ENCODE results near the gene TLL2.

The TLL2 gene

DNA sequence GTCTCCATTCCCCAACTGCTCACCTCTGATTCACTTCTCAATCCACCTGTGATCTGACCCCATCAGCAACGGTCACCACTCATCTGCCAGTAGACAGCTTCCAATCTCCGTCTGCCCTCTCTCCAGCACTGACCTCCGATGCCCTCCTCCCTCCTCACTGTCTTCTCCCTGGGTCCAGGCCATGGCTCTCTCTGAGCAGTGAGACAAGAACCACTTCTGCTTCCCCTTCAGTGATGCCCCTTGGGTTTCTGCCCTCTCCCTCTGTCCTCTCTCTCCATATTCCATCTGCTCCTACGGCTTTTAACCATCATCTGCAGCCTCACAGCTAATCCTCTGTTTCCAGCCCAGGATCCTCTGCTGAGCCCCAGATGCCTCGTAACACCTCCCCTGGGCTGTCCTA lies 99.4 kb downstream of the TLL2 start:
- no peak for DNase-seq (ENCODE audit: low read depth)
- TF ChIP-seq, protein P1, sequence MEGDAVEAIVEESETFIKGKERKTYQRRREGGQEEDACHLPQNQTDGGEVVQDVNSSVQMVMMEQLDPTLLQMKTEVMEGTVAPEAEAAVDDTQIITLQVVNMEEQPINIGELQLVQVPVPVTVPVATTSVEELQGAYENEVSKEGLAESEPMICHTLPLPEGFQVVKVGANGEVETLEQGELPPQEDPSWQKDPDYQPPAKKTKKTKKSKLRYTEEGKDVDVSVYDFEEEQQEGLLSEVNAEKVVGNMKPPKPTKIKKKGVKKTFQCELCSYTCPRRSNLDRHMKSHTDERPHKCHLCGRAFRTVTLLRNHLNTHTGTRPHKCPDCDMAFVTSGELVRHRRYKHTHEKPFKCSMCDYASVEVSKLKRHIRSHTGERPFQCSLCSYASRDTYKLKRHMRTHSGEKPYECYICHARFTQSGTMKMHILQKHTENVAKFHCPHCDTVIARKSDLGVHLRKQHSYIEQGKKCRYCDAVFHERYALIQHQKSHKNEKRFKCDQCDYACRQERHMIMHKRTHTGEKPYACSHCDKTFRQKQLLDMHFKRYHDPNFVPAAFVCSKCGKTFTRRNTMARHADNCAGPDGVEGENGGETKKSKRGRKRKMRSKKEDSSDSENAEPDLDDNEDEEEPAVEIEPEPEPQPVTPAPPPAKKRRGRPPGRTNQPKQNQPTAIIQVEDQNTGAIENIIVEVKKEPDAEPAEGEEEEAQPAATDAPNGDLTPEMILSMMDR (IDR thresholded peaks at IDR 0.05; ENCODE audit: control insufficient read depth, insufficient read depth, low read depth, low read length, missing control alignments) = no peak
- no peak overlapping the region for H3K4me3 ChIP-seq (ENCODE audit: control insufficient read depth, low read depth, low read length)

DNA sequence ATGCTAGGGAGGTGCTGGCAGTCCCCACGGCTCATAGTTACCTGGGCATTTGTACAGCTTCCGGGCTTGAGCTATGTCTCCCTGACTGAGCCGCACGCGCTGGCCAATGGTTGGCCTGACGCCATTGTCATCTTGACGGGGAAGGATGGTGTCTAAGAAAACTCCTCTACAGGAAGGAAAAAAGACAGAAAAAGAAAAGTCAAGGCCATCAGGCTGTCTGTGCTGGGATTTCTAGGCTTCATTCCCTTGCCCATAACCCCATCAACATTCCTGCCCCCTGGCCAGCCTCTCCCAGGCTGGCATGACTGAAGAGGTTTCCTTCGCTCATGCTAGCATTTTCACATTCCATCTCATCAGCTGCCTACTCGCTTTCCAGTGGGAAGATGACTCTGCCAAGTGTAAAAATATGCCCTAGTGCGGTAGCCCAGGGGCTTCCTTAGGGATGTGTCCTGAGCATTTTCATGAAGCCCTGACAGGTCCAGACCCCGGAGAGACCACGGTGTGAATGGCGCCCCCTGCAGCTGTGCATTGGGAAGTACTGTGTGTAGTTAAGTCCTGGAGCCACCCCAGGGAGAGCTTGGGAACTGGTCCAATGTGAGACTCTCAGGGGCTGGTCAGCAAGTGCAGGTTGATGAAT lies 100.5 kb downstream of the TLL2 start:
- DNase-seq (ENCODE audit: low read depth) = no peak
- TF ChIP-seq, protein P1 (IDR thresholded peaks at IDR 0.05; ENCODE audit: control insufficient read depth, insufficient read depth, low read depth, low read length, missing control alignments) = peak; percentile 21

DNA sequence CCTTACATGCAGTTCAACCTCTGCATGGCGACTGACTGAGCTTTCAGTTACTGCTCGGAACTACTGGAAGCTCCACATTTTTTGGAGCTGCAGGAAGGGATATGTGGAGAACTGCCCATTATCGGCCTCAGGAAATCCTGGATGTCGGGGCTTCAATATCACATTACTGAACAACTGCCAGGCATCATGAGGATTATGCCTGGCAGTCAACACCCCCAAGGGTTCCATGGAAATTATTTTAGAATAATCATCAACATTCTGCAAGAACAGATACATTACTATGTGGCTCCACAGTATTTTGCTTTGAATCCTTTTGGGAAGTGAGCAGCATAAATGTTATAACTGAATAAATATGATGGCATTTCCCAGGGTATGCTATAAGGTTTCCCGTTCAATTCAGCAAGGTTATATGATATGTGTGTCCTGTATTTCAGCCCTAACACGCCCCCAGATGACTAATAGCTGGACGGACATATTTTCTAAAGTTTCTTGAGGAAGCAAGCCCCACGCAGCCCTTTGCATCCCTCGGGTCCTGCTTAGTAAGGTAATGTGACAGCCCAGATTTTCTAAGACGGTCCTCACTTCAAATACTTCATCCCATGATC lies 101.9 kb downstream of the TLL2 start:
- no peak for DNase-seq (ENCODE audit: low read depth)
- TF ChIP-seq, protein P1 (IDR thresholded peaks at IDR 0.05; ENCODE audit: control insufficient read depth, insufficient read depth, low read depth, low read length, missing control alignments) = no peak
- no peak overlapping the region for H3K4me3 ChIP-seq (ENCODE audit: control insufficient read depth, low read depth, low read length)

More for the DNA sequence above, 100.5 kb downstream of the TLL2 start:
- no peak overlapping the region for H3K4me3 ChIP-seq (ENCODE audit: control insufficient read depth, low read depth, low read length)

DNA sequence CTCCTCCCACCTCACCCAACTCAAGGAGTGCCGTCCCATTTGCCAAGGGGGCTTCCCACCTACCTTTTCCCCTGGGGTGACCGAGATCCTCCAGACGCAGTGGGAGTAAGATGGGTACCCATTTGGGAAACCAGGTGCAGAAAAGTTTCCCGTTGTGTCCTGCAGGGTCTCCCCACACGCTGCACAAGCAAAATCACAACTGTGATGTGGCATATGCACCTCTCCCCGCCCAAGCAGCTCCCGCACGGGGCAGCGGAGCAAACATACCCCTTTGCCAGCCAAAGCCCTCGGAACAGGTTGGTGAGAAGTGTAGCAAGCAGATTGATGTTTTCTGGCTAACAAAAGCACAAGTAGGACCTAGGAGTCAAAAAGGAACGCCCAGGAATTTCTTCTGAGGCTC lies 103.4 kb downstream of the TLL2 start:
- TF ChIP-seq, protein P1 (IDR thresholded peaks at IDR 0.05; ENCODE audit: control insufficient read depth, insufficient read depth, low read depth, low read length, missing control alignments) = no peak
- no peak for DNase-seq (ENCODE audit: low read depth)
- H3K4me3 ChIP-seq (ENCODE audit: control insufficient read depth, low read depth, low read length) = no peak overlapping the region

DNA sequence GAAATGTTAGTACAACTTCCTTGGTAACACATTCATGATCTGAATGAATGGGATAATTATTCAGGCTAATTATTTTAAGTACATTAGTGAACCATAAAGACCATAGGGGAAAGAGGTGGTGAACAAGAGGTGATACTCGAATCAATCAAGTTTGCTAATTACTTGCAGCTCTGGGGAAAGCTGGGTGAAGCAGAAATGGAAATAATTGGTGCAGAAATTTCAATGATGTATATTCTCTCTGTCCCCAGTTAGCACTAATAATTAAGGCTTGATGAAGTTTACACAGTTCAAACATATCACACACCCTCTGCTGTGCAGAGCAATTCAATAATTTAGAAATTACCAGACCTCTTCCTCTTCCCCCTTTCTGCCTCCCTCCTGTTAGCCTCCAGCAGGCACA lies 105.5 kb downstream of the TLL2 start:
- no peak for DNase-seq (ENCODE audit: low read depth)
- TF ChIP-seq, protein P1 (IDR thresholded peaks at IDR 0.05; ENCODE audit: control insufficient read depth, insufficient read depth, low read depth, low read length, missing control alignments) = no peak
- no peak overlapping the region for H3K4me3 ChIP-seq (ENCODE audit: control insufficient read depth, low read depth, low read length)

DNA sequence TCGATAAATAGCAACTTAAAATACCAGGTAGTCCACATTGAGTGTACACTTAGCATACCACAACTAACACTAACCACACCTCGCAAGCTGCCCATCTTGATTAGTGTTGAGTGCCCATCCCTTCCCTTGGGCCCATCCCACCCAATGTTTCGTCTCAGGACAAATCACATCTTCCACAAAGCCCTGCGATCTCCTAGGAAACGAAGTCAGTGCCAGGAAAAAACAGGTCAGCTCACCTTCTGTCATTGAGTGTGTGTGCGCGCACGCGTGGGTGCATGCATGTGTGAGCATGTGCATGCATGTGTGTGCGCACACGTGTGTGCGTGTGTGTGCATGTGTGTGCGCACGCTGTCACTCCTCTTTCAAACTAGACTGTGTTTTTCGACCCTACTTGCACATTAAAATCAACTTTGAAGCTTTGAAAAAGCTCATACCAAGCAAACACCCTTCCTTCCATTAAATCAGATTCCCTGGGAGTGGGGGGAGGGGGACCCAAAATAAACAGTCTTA lies 106.1 kb downstream of the TLL2 start:
- no peak for DNase-seq (ENCODE audit: low read depth)
- no peak overlapping the region for H3K4me3 ChIP-seq (ENCODE audit: control insufficient read depth, low read depth, low read length)

More for the DNA sequence above, 106.1 kb downstream of the TLL2 start:
- TF ChIP-seq, protein P1 (IDR thresholded peaks at IDR 0.05; ENCODE audit: control insufficient read depth, insufficient read depth, low read depth, low read length, missing control alignments) = no peak

Data from AG09309 (cell line).